ENCODE measurements around the gene RBM4B.

The RBM4B gene

GRCh38 chr11:66631883-66632282, 45.8 kb downstream of the RBM4B start:
- no peak overlapping the region for H3K27ac Mint-ChIP-seq

DNA sequence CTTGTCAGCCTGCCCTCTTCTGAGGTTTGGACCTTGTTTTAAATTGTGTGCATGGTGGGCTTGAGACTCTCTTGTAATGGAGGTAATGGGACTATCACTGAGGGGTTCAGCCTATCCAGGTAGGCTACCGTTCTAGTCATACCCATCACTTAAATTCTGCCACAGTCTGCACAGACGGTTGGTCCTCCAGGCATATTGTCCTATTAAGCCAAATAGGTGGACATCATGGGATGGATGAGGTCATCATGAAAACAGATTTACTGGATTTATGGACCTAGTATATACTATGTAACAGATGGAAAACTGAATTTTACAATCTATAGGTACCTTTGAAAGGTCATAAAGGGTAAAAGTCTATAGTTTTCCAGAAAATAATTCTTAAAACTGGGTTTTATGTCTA, 48.3 kb downstream of the RBM4B start:
- no peak for DNase-seq
- Mint-ChIP-seq H3K4me1 (no peaks in the 10 kb centered on the region), H3K9me3 (no peaks in the 10 kb centered on the region), H3K27me3 (ENCODE audit: low read depth, poor library complexity) (peaks cover 3% of the 10 kb centered on the region), H3K27ac (peak overlapping the region; percentile 72), H3K4me3 (no peak overlapping the region), H3K36me3 (ENCODE audit: low read depth) (peaks cover 82% of the 10 kb centered on the region)
- TF ChIP-seq, protein P1, sequence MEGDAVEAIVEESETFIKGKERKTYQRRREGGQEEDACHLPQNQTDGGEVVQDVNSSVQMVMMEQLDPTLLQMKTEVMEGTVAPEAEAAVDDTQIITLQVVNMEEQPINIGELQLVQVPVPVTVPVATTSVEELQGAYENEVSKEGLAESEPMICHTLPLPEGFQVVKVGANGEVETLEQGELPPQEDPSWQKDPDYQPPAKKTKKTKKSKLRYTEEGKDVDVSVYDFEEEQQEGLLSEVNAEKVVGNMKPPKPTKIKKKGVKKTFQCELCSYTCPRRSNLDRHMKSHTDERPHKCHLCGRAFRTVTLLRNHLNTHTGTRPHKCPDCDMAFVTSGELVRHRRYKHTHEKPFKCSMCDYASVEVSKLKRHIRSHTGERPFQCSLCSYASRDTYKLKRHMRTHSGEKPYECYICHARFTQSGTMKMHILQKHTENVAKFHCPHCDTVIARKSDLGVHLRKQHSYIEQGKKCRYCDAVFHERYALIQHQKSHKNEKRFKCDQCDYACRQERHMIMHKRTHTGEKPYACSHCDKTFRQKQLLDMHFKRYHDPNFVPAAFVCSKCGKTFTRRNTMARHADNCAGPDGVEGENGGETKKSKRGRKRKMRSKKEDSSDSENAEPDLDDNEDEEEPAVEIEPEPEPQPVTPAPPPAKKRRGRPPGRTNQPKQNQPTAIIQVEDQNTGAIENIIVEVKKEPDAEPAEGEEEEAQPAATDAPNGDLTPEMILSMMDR (IDR thresholded peaks at IDR 0.05) = no peak

More at GRCh38 chr11:66631883-66632282, 45.8 kb downstream of the RBM4B start:
- no peak for DNase-seq
- peaks cover 4% of the 10 kb centered on the region for H3K9me3 Mint-ChIP-seq
- no peaks in the 10 kb centered on the region for H3K4me1 Mint-ChIP-seq
- peaks cover 1% of the 10 kb centered on the region for H3K27me3 Mint-ChIP-seq (ENCODE audit: low read depth, poor library complexity)
- no peak overlapping the region for H3K4me3 Mint-ChIP-seq
- TF ChIP-seq, protein P1 (IDR thresholded peaks at IDR 0.05) = no peak
- H3K36me3 Mint-ChIP-seq (ENCODE audit: low read depth) = peaks cover 88% of the 10 kb centered on the region

DNA sequence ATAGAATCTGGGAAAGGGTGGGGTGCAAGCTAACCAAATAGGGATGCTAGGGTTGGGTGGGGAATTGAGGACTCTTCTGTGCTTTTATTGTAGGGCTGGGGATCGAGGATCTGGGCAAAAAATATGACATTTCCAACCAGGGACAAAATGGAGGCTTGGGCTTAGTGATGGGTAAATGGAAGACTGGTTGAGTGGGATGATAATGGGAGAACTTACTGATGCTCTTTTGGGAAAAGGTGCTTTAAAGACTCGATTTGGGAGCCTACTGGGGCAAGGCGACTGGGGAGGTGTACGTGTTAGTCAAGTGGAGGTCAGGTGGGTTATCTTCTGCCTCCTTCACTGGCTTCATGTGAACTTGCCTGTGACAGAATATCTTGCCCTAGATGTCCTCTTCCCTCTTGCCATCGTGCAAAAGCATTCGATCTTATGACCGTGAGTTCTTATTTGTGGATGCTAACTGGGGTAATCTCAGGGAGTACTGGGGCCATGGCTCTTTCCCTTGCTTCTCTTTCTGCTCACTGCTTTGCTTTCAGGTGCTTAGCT, 49.6 kb downstream of the RBM4B start:
- TF ChIP-seq, protein P1 (IDR thresholded peaks at IDR 0.05) = no peak
- no peak for DNase-seq
- Mint-ChIP-seq H3K4me3 (no peak overlapping the region), H3K4me1 (no peaks in the 10 kb centered on the region), H3K36me3 (ENCODE audit: low read depth) (peaks cover 87% of the 10 kb centered on the region), H3K27ac (peak overlapping the region; percentile 22), H3K9me3 (no peaks in the 10 kb centered on the region), H3K27me3 (ENCODE audit: low read depth, poor library complexity) (peaks cover 3% of the 10 kb centered on the region)

GRCh38 chr11:66626926-66627325, 50.8 kb downstream of the RBM4B start:
- TF ChIP-seq, protein P1 (IDR thresholded peaks at IDR 0.05) = no peak
- H3K4me3 Mint-ChIP-seq = no peak overlapping the region
- peaks cover 83% of the 10 kb centered on the region for H3K36me3 Mint-ChIP-seq (ENCODE audit: low read depth)
- no peak for DNase-seq
- H3K4me1 Mint-ChIP-seq = peaks cover 4% of the 10 kb centered on the region
- no peak overlapping the region for H3K27ac Mint-ChIP-seq
- peaks cover 3% of the 10 kb centered on the region for H3K27me3 Mint-ChIP-seq (ENCODE audit: low read depth, poor library complexity)
- H3K9me3 Mint-ChIP-seq = no peaks in the 10 kb centered on the region

GRCh38 chr11:66626382-66626781, 51.3 kb downstream of the RBM4B start:
- Mint-ChIP-seq H3K4me1 (peaks cover 4% of the 10 kb centered on the region), H3K27ac (no peak overlapping the region), H3K27me3 (ENCODE audit: low read depth, poor library complexity) (peaks cover 3% of the 10 kb centered on the region), H3K9me3 (no peaks in the 10 kb centered on the region), H3K36me3 (ENCODE audit: low read depth) (peaks cover 78% of the 10 kb centered on the region), H3K4me3 (no peak overlapping the region)
- DNase-seq = no peak
- TF ChIP-seq, protein P1 (IDR thresholded peaks at IDR 0.05) = no peak

GRCh38 chr11:66625752-66626149, 51.9 kb downstream of the RBM4B start:
- TF ChIP-seq, protein P1 (IDR thresholded peaks at IDR 0.05) = no peak
- no peaks in the 10 kb centered on the region for H3K9me3 Mint-ChIP-seq
- H3K27ac Mint-ChIP-seq = no peak overlapping the region
- H3K27me3 Mint-ChIP-seq (ENCODE audit: low read depth, poor library complexity) = peaks cover 3% of the 10 kb centered on the region
- no peak overlapping the region for H3K4me3 Mint-ChIP-seq
- H3K4me1 Mint-ChIP-seq = peaks cover 9% of the 10 kb centered on the region
- H3K36me3 Mint-ChIP-seq (ENCODE audit: low read depth) = peaks cover 76% of the 10 kb centered on the region
- DNase-seq = no peak

Data from nephron progenitor cell (in vitro differentiated cells).